ENCODE measurements around the gene SMCO2. TPM values are rescaled to one million over a fixed set of nuclear protein-coding genes. Genes with fewer than 3 reads are reported as not detected.

Gene SMCO2
- total and polyA plus RNA-seq, 2 of the 4 experiments (the other 2 are of a cell fraction) = 0.19 TPM; not detected in 1

- Histone ChIP-seq H3K4me3 (ENCODE audit: insufficient read depth, low read depth, low read length) (no peak overlapping the region), H3K18ac (ENCODE audit: low read depth, low read length) (no peak overlapping the region), H3K27me3 (ENCODE audit: control insufficient read depth, insufficient read depth, low read length) (no peaks in the 10 kb centered on the region), H3K4ac (ENCODE audit: low read depth, low read length) (0 out of 2 replicates have a peak overlapping the region, but pooled peaks have one; percentile 29), H4K8ac (ENCODE audit: low read depth in 2 of 2, low read length in 2 of 2) (no peak overlapping the region), H3K56ac (ENCODE audit: extremely low read depth, insufficient read depth, low read length) (no peak overlapping the region), H4K5ac (ENCODE audit: low read depth, low read length) (no peak overlapping the region), H2BK20ac (ENCODE audit: low read depth, low read length) (no peak overlapping the region; the same call in 1 of the 2 replicates), H3K79me1 (ENCODE audit: low read depth in 1 of 2, low read length in 2 of 2) (no peaks in the 10 kb centered on the region; a peak in 1 of 4 replicates), H2BK120ac (ENCODE audit: low read depth, low read length) (no peak overlapping the region), H2AFZ (replicated peaks; ENCODE audit: low read length, poor library complexity) (no peak overlapping the region), H2AK9ac (replicated peaks; ENCODE audit: low read depth, low read length, poor library complexity) (no peak overlapping the region), H3K9ac (ENCODE audit: low read depth, low read length) (no peak overlapping the region), H4K91ac (ENCODE audit: insufficient read depth, low read depth, low read length) (no peak overlapping the region), H2BK15ac (ENCODE audit: low read depth, low read length) (no peak overlapping the region), H2BK5ac (ENCODE audit: low read depth, low read length, poor library complexity, severe bottlenecking) (no peak overlapping the region), H3K27ac (ENCODE audit: insufficient read depth, low read length) (no peak overlapping the region), H3K14ac (replicated peaks; ENCODE audit: low read depth, low read length) (no peak overlapping the region), H3K4me1 (ENCODE audit: control insufficient read depth, insufficient read depth, low read length) (peaks cover 2% of the 10 kb centered on the region; the same call in 1 of the 2 replicates), H3K4me2 (ENCODE audit: low read depth, low read length) (no peak overlapping the region), H3K9me3 (ENCODE audit: control insufficient read depth, insufficient read depth, low read length) (no peaks in the 10 kb centered on the region), H3K36me3 (ENCODE audit: control insufficient read depth, insufficient read depth, low read length) (no peaks in the 10 kb centered on the region), H3K23ac (ENCODE audit: low read depth, low read length) (no peak overlapping the region), H2AK5ac (ENCODE audit: low read depth, low read length) (no peak overlapping the region), H3K9me1 (ENCODE audit: insufficient read depth, low read length) (no peaks in the 10 kb centered on the region), H4K20me1 (ENCODE audit: insufficient read depth, low read length) (no peaks in the 10 kb centered on the region)
- ChIA-PET POLR2A (ENCODE audit: unreplicated experiment) (no interaction called here), CTCF (no interaction called here)
- in situ Hi-C loops (cut with MboI; ENCODE audit: low sequenced_read_pairs) (no loop called here), dilution Hi-C loops (cut with HindIII; ENCODE audit: low sequenced_read_pairs, unreplicated experiment) (no loop called here), intact Hi-C loops (cut with micrococcal nuclease) (no loop called here)
- WGBS, 2 experiments (ENCODE audit: extremely low coverage in 2 of 2, insufficient read length in 1 of 2) = no CpG with 5 or more reads among the region's 8 CpGs
- ATAC-seq (ENCODE audit: low read depth) = no peak
- BruUV-seq (replicated peaks) = no TSS peak
- DNase-seq = no peak
- no peak for TF ChIP-seq RCOR1 (IDR thresholded peaks at IDR 0.05; ENCODE audit: insufficient replicate concordance, low read length)
- TF ChIP-seq, protein P1, sequence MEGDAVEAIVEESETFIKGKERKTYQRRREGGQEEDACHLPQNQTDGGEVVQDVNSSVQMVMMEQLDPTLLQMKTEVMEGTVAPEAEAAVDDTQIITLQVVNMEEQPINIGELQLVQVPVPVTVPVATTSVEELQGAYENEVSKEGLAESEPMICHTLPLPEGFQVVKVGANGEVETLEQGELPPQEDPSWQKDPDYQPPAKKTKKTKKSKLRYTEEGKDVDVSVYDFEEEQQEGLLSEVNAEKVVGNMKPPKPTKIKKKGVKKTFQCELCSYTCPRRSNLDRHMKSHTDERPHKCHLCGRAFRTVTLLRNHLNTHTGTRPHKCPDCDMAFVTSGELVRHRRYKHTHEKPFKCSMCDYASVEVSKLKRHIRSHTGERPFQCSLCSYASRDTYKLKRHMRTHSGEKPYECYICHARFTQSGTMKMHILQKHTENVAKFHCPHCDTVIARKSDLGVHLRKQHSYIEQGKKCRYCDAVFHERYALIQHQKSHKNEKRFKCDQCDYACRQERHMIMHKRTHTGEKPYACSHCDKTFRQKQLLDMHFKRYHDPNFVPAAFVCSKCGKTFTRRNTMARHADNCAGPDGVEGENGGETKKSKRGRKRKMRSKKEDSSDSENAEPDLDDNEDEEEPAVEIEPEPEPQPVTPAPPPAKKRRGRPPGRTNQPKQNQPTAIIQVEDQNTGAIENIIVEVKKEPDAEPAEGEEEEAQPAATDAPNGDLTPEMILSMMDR (conservative IDR thresholded peaks at IDR 0.05; ENCODE audit: low read depth, low read length) = no peak
- no peak for TF ChIP-seq POLR2A (IDR thresholded peaks at IDR 0.05; ENCODE audit: low read depth, low read length)
- TF ChIP-seq ELK1 (IDR thresholded peaks at IDR 0.05; ENCODE audit: borderline replicate concordance, low read depth, low read length) = no peak
- TF ChIP-seq RAD21 (IDR thresholded peaks at IDR 0.05; ENCODE audit: low read length) = no peak
- TF ChIP-seq MXI1 (IDR thresholded peaks at IDR 0.05; ENCODE audit: borderline replicate concordance, low read depth, low read length) = no peak
- TF ChIP-seq CEBPB (IDR thresholded peaks at IDR 0.05; ENCODE audit: low read depth, low read length) = no peak
- no peak for TF ChIP-seq CHD1 (IDR thresholded peaks at IDR 0.05; ENCODE audit: low read depth, low read length)
- TF ChIP-seq RFX5 (IDR thresholded peaks at IDR 0.05; ENCODE audit: low read depth, low read length) = no peak
- TF ChIP-seq SMC3 (IDR thresholded peaks at IDR 0.05; ENCODE audit: low read depth, low read length) = no peak
- TF ChIP-seq MAZ (IDR thresholded peaks at IDR 0.05; ENCODE audit: borderline replicate concordance, low read depth, low read length) = no peak
- no peak for TF ChIP-seq BHLHE40 (IDR thresholded peaks at IDR 0.05; ENCODE audit: low read depth, low read length)
- TF ChIP-seq FOS (IDR thresholded peaks at IDR 0.05; ENCODE audit: low read depth, low read length) = no peak
- no peak for TF ChIP-seq NFE2L2 (IDR thresholded peaks at IDR 0.05; ENCODE audit: low read depth, low read length)
- TF ChIP-seq, protein P2, sequence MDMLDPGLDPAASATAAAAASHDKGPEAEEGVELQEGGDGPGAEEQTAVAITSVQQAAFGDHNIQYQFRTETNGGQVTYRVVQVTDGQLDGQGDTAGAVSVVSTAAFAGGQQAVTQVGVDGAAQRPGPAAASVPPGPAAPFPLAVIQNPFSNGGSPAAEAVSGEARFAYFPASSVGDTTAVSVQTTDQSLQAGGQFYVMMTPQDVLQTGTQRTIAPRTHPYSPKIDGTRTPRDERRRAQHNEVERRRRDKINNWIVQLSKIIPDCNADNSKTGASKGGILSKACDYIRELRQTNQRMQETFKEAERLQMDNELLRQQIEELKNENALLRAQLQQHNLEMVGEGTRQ (IDR thresholded peaks at IDR 0.05; ENCODE audit: low read depth, low read length) = no peak
- TF ChIP-seq MAFK (IDR thresholded peaks at IDR 0.05; ENCODE audit: low read depth, low read length) = no peak
Observed at GRCh38 chr12:27462851-27463250, 16.3 kb downstream of the SMCO2 start.
